HG02840 (cell line): Measurements from ENCODE around the gene TJP3.

Source experiments
- ATAC-seq: cut with Tn5 transposase; IDR thresholded peaks from one replicate; pipeline ENCODE4 v1.9.1; 2021; ENCODE audit warnings: mild to moderate bottlenecking, moderate library complexity, moderate number of reproducible peaks; ENCODE audit not compliant: unreplicated experiment, low FRiP score

The TJP3 gene

GRCh38 chr19:3671680-3672574 is 36.3 kb upstream of the TJP3 start:
- ATAC-seq: no peak

GRCh38 chr19:3672575-3672948 is 35.6 kb upstream of the TJP3 start:
- no peak for ATAC-seq

GRCh38 chr19:3672993-3673392 is 35.2 kb upstream of the TJP3 start:
- ATAC-seq: no peak

- no peak for ATAC-seq
Observed at GRCh38 chr19:3673506-3674439, 34.4 kb upstream of the TJP3 start.

- ATAC-seq: no peak
Observed at GRCh38 chr19:3674784-3675543, 33.2 kb upstream of the TJP3 start.

- ATAC-seq: no peak
Observed at GRCh38 chr19:3678188-3678587, 30.0 kb upstream of the TJP3 start.

- ATAC-seq: no peak
Observed at GRCh38 chr19:3679138-3679537, 29.0 kb upstream of the TJP3 start.

- no peak for ATAC-seq
Observed at GRCh38 chr19:3679581-3679980, 28.6 kb upstream of the TJP3 start.

GRCh38 chr19:3680939-3681338 is 27.2 kb upstream of the TJP3 start:
- ATAC-seq: no peak

- ATAC-seq: no peak
Observed at GRCh38 chr19:3682286-3682685, 25.9 kb upstream of the TJP3 start.

GRCh38 chr19:3682741-3683404 is 25.3 kb upstream of the TJP3 start:
- no peak for ATAC-seq

GRCh38 chr19:3683405-3684053 is 24.7 kb upstream of the TJP3 start:
- ATAC-seq: no peak

GRCh38 chr19:3684054-3684816 is 23.9 kb upstream of the TJP3 start:
- no peak for ATAC-seq

- ATAC-seq: no peak
Observed at GRCh38 chr19:3684817-3685410, 23.3 kb upstream of the TJP3 start.

GRCh38 chr19:3687393-3687773 is 20.8 kb upstream of the TJP3 start:
- ATAC-seq: no peak

- no peak for ATAC-seq
Observed at GRCh38 chr19:3687774-3688706, 20.1 kb upstream of the TJP3 start.

- no peak for ATAC-seq
Observed at GRCh38 chr19:3690551-3691371, 17.4 kb upstream of the TJP3 start.
